WTC11 (cell line): ENCODE data around the gene UNG. TPM values are rescaled to one million over a fixed set of nuclear protein-coding genes. Genes with fewer than 3 reads are reported as not detected.

ENCODE experiments used
- ATAC-seq: fragments of 200-7000 bp; cut with Tn5 transposase; 2 replicates; pipeline ENCODE4 v1.10.0; 2021; ENCODE audit warnings: mild to moderate bottlenecking, moderate library complexity
- CTCF ChIA-PET: fragments of 300-600 bp; sonication (Branson Sonifier 250); formaldehyde crosslinking; loops from one replicate; lab custom pipeline; 2021; ENCODE audit warnings: antibody characterized with exemption; lab: Charles Lee
- POLR2A ChIA-PET: fragments of 350-600 bp; sonication (Branson Sonifier 250); formaldehyde crosslinking; loops from one replicate; lab custom pipeline; 2021; ENCODE audit warnings: antibody characterized with exemption; lab: Charles Lee
- DNase-seq: peaks from one replicate; pipeline ENCODE4 v3.0.0; 2021; ENCODE audit warnings: low spot score
- H3K27ac Mint-ChIP-seq: 2 replicates; pipeline ENCODE4 v1.8.0; 2021; ENCODE audit warnings: mixed read lengths
- H3K27me3 Mint-ChIP-seq: 2 replicates; pipeline ENCODE4 v1.8.0; 2021; ENCODE audit warnings: low read depth, mild to moderate bottlenecking, moderate library complexity, mixed read lengths
- H3K36me3 Mint-ChIP-seq: 2 replicates; pipeline ENCODE4 v1.8.0; 2021; ENCODE audit warnings: mixed read lengths
- H3K4me1 Mint-ChIP-seq: 2 replicates; pipeline ENCODE4 v1.8.0; 2022; ENCODE audit warnings: mixed read lengths
- H3K4me3 Mint-ChIP-seq: 2 replicates; pipeline ENCODE4 v1.8.0; 2021; ENCODE audit warnings: mild to moderate bottlenecking, moderate library complexity, mixed read lengths
- H3K9me3 Mint-ChIP-seq: 2 replicates; pipeline ENCODE4 v1.8.0; 2021; ENCODE audit warnings: mixed read lengths
- ARID4B ChIP-seq: sonication (generic); formaldehyde crosslinking; IDR thresholded peaks from 2 replicates; pipeline ENCODE4 v1.8.0; 2023; ENCODE audit warnings: missing genetic modification reagents, mild to moderate bottlenecking, borderline replicate concordance
- ELF4 ChIP-seq: sonication (generic); formaldehyde crosslinking; IDR thresholded peaks from 2 replicates; pipeline ENCODE4 v1.8.1; 2022; ENCODE audit warnings: low read depth, mild to moderate bottlenecking, moderate library complexity, missing genetic modification reagents
- ERG ChIP-seq: fragments of 250-450 bp; sonication (Bioruptor Pico); IDR thresholded peaks from 2 replicates; pipeline ENCODE4 v1.8.0; 2021; ENCODE audit warnings: mild to moderate bottlenecking
- ETV6 ChIP-seq: sonication (generic); formaldehyde crosslinking; IDR thresholded peaks from 2 replicates; pipeline ENCODE4 v1.8.1; 2022; ENCODE audit warnings: mild to moderate bottlenecking, missing genetic modification reagents
- FOXJ3 ChIP-seq: sonication (generic); formaldehyde crosslinking; IDR thresholded peaks from 2 replicates; pipeline ENCODE4 v1.9.0; 2021; ENCODE audit warnings: missing genetic modification reagents, mild to moderate bottlenecking, borderline replicate concordance
- FOXK1 ChIP-seq: sonication (generic); formaldehyde crosslinking; IDR thresholded peaks from 2 replicates; pipeline ENCODE4 v1.8.0; 2022; ENCODE audit warnings: mild to moderate bottlenecking, moderate library complexity, missing genetic modification reagents
- FOXP1 ChIP-seq: sonication (generic); formaldehyde crosslinking; IDR thresholded peaks from 2 replicates; pipeline ENCODE4 v1.8.0; 2022; ENCODE audit warnings: missing genetic modification reagents, mild to moderate bottlenecking, moderate library complexity, borderline replicate concordance
- GABPB1 ChIP-seq: sonication (generic); formaldehyde crosslinking; IDR thresholded peaks from 2 replicates; pipeline ENCODE4 v1.8.1; 2023; ENCODE audit warnings: mild to moderate bottlenecking, missing genetic modification reagents
- GRHL2 ChIP-seq: fragments of 250-450 bp; sonication (Bioruptor Pico); IDR thresholded peaks from 2 replicates; pipeline ENCODE4 v1.8.0; 2022; ENCODE audit warnings: mild to moderate bottlenecking, moderate library complexity; ENCODE audit not compliant: insufficient replicate concordance, severe bottlenecking
- GTF2I ChIP-seq: fragments of 250-450 bp; sonication (Bioruptor Pico); conservative IDR thresholded peaks from 2 replicates; pipeline ENCODE4 v1.4.0; 2021; ENCODE audit warnings: mild to moderate bottlenecking
- KAT7 ChIP-seq: sonication (generic); formaldehyde crosslinking; IDR thresholded peaks from 2 replicates; pipeline ENCODE4 v1.8.1; 2023; ENCODE audit warnings: missing genetic modification reagents, mild to moderate bottlenecking, borderline replicate concordance
- MYBL2 ChIP-seq: sonication (generic); formaldehyde crosslinking; IDR thresholded peaks from 2 replicates; pipeline ENCODE4 v1.8.1; 2023; ENCODE audit warnings: mild to moderate bottlenecking, moderate library complexity, missing genetic modification reagents
- NR2C2 ChIP-seq: sonication (generic); formaldehyde crosslinking; IDR thresholded peaks from 2 replicates; pipeline ENCODE4 v1.8.0; 2022; ENCODE audit warnings: mild to moderate bottlenecking, missing genetic modification reagents
- NR3C1 ChIP-seq: sonication (generic); formaldehyde crosslinking; conservative IDR thresholded peaks from 2 replicates; pipeline ENCODE4 v1.8.1; 2023; ENCODE audit warnings: low read depth, mild to moderate bottlenecking, missing genetic modification reagents
- STAT6 ChIP-seq: sonication (generic); formaldehyde crosslinking; conservative IDR thresholded peaks from 2 replicates; pipeline ENCODE4 v1.8.1; 2023; ENCODE audit warnings: mild to moderate bottlenecking, low read depth, missing genetic modification reagents, moderate library complexity
- ZNF121 ChIP-seq: sonication (generic); formaldehyde crosslinking; IDR thresholded peaks from 2 replicates; pipeline ENCODE4 v1.8.0; 2023; ENCODE audit warnings: missing genetic modification reagents
- ZNF138 ChIP-seq: sonication (generic); formaldehyde crosslinking; conservative IDR thresholded peaks from 2 replicates; pipeline ENCODE4 v1.8.1; 2022; ENCODE audit warnings: mild to moderate bottlenecking, moderate library complexity, missing genetic modification reagents
- total RNA-seq: library from RNA; stranded (reverse); gene quantifications from 3 replicates; pipeline ENCODE4 v1.2.3, GENCODE V29; 2021
- TF ChIP-seq, protein P1 (sequence below): sonication (generic); formaldehyde crosslinking; IDR thresholded peaks from 2 replicates; pipeline ENCODE4 v1.8.0; 2022; ENCODE audit warnings: missing genetic modification reagents
- TF ChIP-seq, protein P2 (sequence below): sonication (generic); formaldehyde crosslinking; IDR thresholded peaks from 2 replicates; pipeline ENCODE4 v1.8.1; 2022; ENCODE audit warnings: mild to moderate bottlenecking, missing genetic modification reagents, moderate library complexity, borderline replicate concordance
- TF ChIP-seq, protein P3 (sequence below): sonication (generic); formaldehyde crosslinking; IDR thresholded peaks from 2 replicates; pipeline ENCODE4 v1.8.1; 2022; ENCODE audit warnings: low read depth, mild to moderate bottlenecking, moderate library complexity, missing genetic modification reagents, borderline replicate concordance

UNG gene
- total RNA-seq, 1 experiment from 2014 or later: 127 TPM

- peak; percentile 74 for TF ChIP-seq ZNF121 (CRISPR knock-in tag)
- no peak for TF ChIP-seq ZNF138
- TF ChIP-seq MYBL2 (CRISPR knock-in tag): no peak
- no peak for TF ChIP-seq ELF4 (CRISPR knock-in tag)
- TF ChIP-seq NR3C1 (CRISPR knock-in tag): no peak
- TF ChIP-seq STAT6 (CRISPR knock-in tag): no peak
- TF ChIP-seq FOXK1: no peak
- TF ChIP-seq GRHL2 (CRISPR knock-in tag): no peak
- peak; percentile 49; the same call in 1 of the 2 replicates for TF ChIP-seq GTF2I (CRISPR knock-in tag)
- no peak for TF ChIP-seq KAT7
- TF ChIP-seq FOXP1 (CRISPR knock-in tag): no peak
- ChIA-PET POLR2A (interaction anchor here (0.5 to 0.7 kb wide), 2 partner anchors 18 to 1254 kb away, joined by 3 to 6 read pairs; no protein-coding TSS in a partner anchor), CTCF (interaction anchor here (0.6 to 1.3 kb wide), 3 partner anchors 15 to 57 kb away, joined by 3 to 9 read pairs (median 3); no protein-coding TSS in a partner anchor)
- peaks cover 10% of the 10 kb centered on the region for H3K27me3 Mint-ChIP-seq
- peak overlapping the region; percentile 81 for H3K4me3 Mint-ChIP-seq
- peaks cover 21% of the 10 kb centered on the region for H3K4me1 Mint-ChIP-seq
- no peak overlapping the region for H3K27ac Mint-ChIP-seq
- ATAC-seq (no peak), DNase-seq (no peak)
- no peaks in the 10 kb centered on the region for H3K9me3 Mint-ChIP-seq
- peaks cover 32% of the 10 kb centered on the region for H3K36me3 Mint-ChIP-seq
Observed at GRCh38 chr12:109097140-109097434, 310 bp upstream of the UNG start.

- H3K36me3 Mint-ChIP-seq: peaks cover 37% of the 10 kb centered on the region
- H3K4me1 Mint-ChIP-seq: peaks cover 10% of the 10 kb centered on the region
- no peaks in the 10 kb centered on the region for H3K9me3 Mint-ChIP-seq
- ATAC-seq (peak; percentile 21), DNase-seq (no peak)
- H3K27me3 Mint-ChIP-seq: peaks cover under 1% of the 10 kb centered on the region
- ChIA-PET POLR2A (no interaction called here), CTCF (interaction anchor here (1.0 to 2.2 kb wide), 5 partner anchors 13 to 296 kb away, joined by 3 to 11 read pairs (median 3); no protein-coding TSS in a partner anchor)
- no peak overlapping the region for H3K27ac Mint-ChIP-seq
- peak overlapping the region; percentile 81 for H3K4me3 Mint-ChIP-seq
- no peak; the same call in 1 of the 2 replicates for TF ChIP-seq GABPB1 (CRISPR knock-in tag)
- no peak for TF ChIP-seq ETV6 (CRISPR knock-in tag)
- TF ChIP-seq, protein P1, sequence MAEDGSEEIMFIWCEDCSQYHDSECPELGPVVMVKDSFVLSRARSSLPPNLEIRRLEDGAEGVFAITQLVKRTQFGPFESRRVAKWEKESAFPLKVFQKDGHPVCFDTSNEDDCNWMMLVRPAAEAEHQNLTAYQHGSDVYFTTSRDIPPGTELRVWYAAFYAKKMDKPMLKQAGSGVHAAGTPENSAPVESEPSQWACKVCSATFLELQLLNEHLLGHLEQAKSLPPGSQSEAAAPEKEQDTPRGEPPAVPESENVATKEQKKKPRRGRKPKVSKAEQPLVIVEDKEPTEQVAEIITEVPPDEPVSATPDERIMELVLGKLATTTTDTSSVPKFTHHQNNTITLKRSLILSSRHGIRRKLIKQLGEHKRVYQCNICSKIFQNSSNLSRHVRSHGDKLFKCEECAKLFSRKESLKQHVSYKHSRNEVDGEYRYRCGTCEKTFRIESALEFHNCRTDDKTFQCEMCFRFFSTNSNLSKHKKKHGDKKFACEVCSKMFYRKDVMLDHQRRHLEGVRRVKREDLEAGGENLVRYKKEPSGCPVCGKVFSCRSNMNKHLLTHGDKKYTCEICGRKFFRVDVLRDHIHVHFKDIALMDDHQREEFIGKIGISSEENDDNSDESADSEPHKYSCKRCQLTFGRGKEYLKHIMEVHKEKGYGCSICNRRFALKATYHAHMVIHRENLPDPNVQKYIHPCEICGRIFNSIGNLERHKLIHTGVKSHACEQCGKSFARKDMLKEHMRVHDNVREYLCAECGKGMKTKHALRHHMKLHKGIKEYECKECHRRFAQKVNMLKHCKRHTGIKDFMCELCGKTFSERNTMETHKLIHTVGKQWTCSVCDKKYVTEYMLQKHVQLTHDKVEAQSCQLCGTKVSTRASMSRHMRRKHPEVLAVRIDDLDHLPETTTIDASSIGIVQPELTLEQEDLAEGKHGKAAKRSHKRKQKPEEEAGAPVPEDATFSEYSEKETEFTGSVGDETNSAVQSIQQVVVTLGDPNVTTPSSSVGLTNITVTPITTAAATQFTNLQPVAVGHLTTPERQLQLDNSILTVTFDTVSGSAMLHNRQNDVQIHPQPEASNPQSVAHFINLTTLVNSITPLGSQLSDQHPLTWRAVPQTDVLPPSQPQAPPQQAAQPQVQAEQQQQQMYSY (CRISPR knock-in tag): no peak
- TF ChIP-seq ERG (CRISPR knock-in tag): no peak
- no peak for TF ChIP-seq NR2C2 (CRISPR knock-in tag)
- TF ChIP-seq, protein P2, sequence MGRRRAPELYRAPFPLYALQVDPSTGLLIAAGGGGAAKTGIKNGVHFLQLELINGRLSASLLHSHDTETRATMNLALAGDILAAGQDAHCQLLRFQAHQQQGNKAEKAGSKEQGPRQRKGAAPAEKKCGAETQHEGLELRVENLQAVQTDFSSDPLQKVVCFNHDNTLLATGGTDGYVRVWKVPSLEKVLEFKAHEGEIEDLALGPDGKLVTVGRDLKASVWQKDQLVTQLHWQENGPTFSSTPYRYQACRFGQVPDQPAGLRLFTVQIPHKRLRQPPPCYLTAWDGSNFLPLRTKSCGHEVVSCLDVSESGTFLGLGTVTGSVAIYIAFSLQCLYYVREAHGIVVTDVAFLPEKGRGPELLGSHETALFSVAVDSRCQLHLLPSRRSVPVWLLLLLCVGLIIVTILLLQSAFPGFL: no peak
- TF ChIP-seq, protein P3, sequence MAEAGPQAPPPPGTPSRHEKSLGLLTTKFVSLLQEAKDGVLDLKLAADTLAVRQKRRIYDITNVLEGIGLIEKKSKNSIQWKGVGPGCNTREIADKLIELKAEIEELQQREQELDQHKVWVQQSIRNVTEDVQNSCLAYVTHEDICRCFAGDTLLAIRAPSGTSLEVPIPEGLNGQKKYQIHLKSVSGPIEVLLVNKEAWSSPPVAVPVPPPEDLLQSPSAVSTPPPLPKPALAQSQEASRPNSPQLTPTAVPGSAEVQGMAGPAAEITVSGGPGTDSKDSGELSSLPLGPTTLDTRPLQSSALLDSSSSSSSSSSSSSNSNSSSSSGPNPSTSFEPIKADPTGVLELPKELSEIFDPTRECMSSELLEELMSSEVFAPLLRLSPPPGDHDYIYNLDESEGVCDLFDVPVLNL (CRISPR knock-in tag): no peak
- TF ChIP-seq FOXJ3 (CRISPR knock-in tag): no peak
- TF ChIP-seq ARID4B (CRISPR knock-in tag): peak; percentile 57; the same call in 1 of the 2 replicates
- TF ChIP-seq KAT7: 0 out of 2 replicates have a peak, but pooled peaks have one; percentile 7
Observed at GRCh38 chr12:109098183-109098604, 797 bp downstream of the UNG start.
